Fibroblast of mammary gland (primary cell): Measurements from ENCODE around the gene RNH1.

ENCODE experiments used
- DNase-seq: peaks from one replicate; pipeline ENCODE4 v3.0.0-alpha.2; 2010; ENCODE audit warnings: low read depth
- H3K4me3 ChIP-seq: 2 replicates; pipeline ENCODE4 v1.5.1; 2011; ENCODE audit warnings: low read depth, mild to moderate bottlenecking, low read length, moderate library complexity; ENCODE audit not compliant: control insufficient read depth
- TF ChIP-seq, protein P1 (sequence below): conservative IDR thresholded peaks from 2 replicates; pipeline ENCODE4 v1.5.1; 2011; ENCODE audit warnings: low read depth, low read length, inconsistent platforms; ENCODE audit not compliant: control insufficient read depth, insufficient read depth

RNH1 gene

GRCh38 chr11:496834-497564 lies 10.0 kb downstream of the RNH1 start:
- no peak overlapping the region for H3K4me3 ChIP-seq
- TF ChIP-seq, protein P1, sequence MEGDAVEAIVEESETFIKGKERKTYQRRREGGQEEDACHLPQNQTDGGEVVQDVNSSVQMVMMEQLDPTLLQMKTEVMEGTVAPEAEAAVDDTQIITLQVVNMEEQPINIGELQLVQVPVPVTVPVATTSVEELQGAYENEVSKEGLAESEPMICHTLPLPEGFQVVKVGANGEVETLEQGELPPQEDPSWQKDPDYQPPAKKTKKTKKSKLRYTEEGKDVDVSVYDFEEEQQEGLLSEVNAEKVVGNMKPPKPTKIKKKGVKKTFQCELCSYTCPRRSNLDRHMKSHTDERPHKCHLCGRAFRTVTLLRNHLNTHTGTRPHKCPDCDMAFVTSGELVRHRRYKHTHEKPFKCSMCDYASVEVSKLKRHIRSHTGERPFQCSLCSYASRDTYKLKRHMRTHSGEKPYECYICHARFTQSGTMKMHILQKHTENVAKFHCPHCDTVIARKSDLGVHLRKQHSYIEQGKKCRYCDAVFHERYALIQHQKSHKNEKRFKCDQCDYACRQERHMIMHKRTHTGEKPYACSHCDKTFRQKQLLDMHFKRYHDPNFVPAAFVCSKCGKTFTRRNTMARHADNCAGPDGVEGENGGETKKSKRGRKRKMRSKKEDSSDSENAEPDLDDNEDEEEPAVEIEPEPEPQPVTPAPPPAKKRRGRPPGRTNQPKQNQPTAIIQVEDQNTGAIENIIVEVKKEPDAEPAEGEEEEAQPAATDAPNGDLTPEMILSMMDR, result no peak
- no peak for DNase-seq

DNA sequence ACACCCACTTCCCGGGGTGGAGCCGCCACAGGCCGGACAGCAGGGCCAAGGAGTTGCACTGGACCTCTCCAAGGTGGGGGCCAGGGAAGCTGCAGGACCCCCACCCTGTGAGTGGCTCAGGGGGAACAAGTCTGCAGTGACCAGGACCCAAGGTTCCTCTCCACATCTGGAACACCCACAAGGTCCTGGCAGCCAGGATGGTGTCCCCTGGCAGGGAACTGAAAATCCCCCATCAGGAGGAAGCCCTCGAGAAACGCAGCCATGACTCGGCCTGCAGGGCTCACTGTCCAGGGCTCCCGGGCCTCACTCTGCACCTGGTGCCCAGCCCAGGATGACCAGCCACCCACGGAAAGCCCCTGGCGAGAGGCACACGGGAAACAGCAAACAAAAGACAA lies 11.5 kb downstream of the RNH1 start:
- no peak for DNase-seq
- TF ChIP-seq, protein P1, result no peak

GRCh38 chr11:494761-495536 lies 12.1 kb downstream of the RNH1 start:
- H3K4me3 ChIP-seq, result no peak overlapping the region
- TF ChIP-seq, protein P1, result no peak
- no peak for DNase-seq

More for the DNA sequence above, 11.5 kb downstream of the RNH1 start:
- no peak overlapping the region for H3K4me3 ChIP-seq

DNA sequence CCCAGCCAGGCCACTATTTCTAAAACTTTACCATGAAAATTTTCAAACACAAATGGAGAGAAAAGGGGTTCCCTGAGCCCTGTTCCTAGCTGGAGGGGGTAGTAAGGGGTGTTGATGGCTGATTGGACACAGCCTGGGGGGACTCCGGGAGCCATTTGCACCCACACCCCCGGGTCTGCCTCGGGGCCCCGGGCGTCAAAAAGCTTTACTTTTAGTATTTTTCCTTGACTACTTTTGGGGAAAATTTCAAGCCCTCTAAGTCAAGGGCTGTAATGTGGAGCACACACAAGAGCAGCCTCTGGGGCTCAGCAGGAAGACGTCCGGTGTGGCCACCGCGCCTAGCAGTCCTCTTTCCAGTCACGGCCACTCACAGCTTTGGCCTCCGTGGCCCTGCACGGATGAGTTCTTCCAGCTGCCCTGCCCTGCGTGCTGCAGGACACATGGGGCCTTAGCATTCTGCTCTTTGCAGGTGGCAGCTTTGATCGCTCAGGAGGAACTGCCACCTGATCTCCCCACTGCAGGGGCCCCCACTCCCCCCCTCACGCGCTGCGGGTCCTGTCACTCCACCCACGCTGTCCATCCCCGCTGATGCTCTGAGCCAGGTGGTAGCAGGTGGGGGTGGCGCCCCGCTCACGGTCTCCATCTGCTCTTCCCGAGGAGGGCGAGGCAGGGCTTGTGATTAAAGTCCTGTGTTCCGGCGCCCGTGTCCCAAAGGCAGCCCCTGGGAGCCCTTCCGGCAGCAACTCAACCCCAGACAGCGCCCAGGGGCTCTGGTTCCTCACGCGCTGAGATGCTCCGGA lies 14.4 kb downstream of the RNH1 start:
- DNase-seq, result no peak
- TF ChIP-seq, protein P1, result no peak
- no peak overlapping the region for H3K4me3 ChIP-seq

DNA sequence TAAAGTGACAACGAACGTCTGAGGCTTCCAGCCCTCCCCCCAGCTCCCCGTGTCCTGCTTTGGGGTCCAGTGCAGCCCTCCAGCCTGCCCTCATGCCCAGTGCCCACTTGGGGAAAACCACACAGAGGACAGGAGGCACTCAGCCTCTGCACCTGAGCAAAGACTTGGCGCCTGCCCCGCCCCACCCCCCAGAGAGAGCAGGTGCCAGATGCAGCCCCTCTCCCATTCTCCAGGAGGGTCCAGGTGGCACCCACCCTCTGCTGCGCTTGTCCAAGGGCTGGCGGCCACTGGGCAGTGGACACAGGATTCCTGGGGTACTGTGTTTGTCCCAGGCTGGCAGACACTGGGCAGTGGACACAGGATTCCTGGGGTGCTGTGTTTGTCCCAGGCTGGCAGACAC lies 15.7 kb downstream of the RNH1 start:
- no peak overlapping the region for H3K4me3 ChIP-seq
- DNase-seq, result no peak
- TF ChIP-seq, protein P1, result no peak

DNA sequence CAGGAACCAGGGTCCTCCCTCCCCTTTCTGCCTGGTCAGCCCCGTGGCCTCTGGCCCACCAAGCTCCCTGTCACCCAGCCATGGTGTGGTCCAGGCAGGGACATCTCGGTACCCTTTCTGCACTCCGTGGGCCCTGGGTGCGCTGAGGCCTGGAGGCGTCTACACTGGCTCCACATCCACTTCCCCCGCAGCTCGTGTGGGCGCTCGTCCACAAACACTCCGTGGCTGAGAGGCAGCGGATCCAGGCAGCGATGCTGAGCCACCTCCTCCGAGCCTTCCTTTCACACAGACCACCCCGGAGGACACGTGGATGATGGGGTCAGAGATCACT lies 16.1 kb downstream of the RNH1 start:
- H3K4me3 ChIP-seq, result no peak overlapping the region
- DNase-seq, result no peak
- TF ChIP-seq, protein P1, result no peak
